ENCODE data around the gene MTHFD1L. TPM values are rescaled to one million over a fixed set of nuclear protein-coding genes. Genes with fewer than 3 reads are reported as not detected.
A peak's percentile ranks its signal among the peaks of the same experiment; 100 is the strongest.
"Not testable (repeated sequence)": the region's sequence is repeated elsewhere in the genome, so short reads cannot be mapped to it uniquely, and the experiment has no call there.

The MTHFD1L gene
- total and polyA plus RNA-seq, 4 donors = 7.6 to 34.9 (median 11.0) TPM

DNA sequence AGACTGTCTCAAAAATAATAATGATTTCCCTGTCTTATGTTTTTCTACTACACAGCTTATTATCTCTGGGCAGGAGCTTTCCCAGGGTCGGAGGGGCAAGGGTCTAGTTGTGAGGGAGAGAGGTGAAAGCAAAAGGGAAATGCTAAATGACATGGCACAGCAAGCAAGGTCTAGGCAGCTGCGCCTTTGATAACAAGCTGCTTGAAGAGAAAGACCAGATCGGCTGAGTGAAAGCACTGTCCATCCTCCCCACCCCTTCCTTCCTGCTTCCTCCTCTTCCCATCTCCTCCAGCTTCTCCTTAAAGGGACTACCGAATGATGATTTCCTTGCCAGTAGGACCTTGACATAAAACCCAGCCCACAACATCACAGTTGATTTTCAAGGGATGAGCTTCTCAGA lies 216.2 kb downstream of the MTHFD1L start:
- ATAC-seq (ENCODE audit: insufficient read depth, low FRiP score) (no peak), DNase-seq (peak in 1 of 3 donors; percentile 40)
- Histone ChIP-seq H3K4me3 (no peak overlapping the region), H3K27ac (ENCODE audit: low read depth in 1 of 2, low read length in 1 of 2) (no peak overlapping the region), H3K9ac (ENCODE audit: insufficient read depth in 1 of 2, low read length in 2 of 2) (no peak overlapping the region), H3K36me3 (ENCODE audit: control insufficient read depth in 4 of 4, insufficient read depth in 4 of 4, low read length in 4 of 4) (peaks cover 0 to 2% (median 0%) of the 10 kb centered on the region in 4 donors), H3K9me3 (ENCODE audit: control insufficient read depth in 4 of 4, insufficient read depth in 3 of 4, low read length in 3 of 4) (peaks cover 0 to 5% (median 0%) of the 10 kb centered on the region in 4 donors), H3K27me3 (ENCODE audit: control insufficient read depth in 3 of 3, insufficient read depth in 3 of 3, low read length in 2 of 3) (no peaks in the 10 kb centered on the region), H3K4me1 (ENCODE audit: control insufficient read depth in 5 of 5, insufficient read depth in 5 of 5, low read length in 5 of 5) (peaks cover 0 to 2% (median 0%) of the 10 kb centered on the region in 5 donors)
- 46 to 63% methylated on average over 4 of the region's 4 CpGs for WGBS, 2 donors
- TF ChIP-seq, protein P1, sequence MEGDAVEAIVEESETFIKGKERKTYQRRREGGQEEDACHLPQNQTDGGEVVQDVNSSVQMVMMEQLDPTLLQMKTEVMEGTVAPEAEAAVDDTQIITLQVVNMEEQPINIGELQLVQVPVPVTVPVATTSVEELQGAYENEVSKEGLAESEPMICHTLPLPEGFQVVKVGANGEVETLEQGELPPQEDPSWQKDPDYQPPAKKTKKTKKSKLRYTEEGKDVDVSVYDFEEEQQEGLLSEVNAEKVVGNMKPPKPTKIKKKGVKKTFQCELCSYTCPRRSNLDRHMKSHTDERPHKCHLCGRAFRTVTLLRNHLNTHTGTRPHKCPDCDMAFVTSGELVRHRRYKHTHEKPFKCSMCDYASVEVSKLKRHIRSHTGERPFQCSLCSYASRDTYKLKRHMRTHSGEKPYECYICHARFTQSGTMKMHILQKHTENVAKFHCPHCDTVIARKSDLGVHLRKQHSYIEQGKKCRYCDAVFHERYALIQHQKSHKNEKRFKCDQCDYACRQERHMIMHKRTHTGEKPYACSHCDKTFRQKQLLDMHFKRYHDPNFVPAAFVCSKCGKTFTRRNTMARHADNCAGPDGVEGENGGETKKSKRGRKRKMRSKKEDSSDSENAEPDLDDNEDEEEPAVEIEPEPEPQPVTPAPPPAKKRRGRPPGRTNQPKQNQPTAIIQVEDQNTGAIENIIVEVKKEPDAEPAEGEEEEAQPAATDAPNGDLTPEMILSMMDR (IDR thresholded peaks at IDR 0.05; ENCODE audit: control extremely low read depth, extremely low read depth) = no peak

DNA sequence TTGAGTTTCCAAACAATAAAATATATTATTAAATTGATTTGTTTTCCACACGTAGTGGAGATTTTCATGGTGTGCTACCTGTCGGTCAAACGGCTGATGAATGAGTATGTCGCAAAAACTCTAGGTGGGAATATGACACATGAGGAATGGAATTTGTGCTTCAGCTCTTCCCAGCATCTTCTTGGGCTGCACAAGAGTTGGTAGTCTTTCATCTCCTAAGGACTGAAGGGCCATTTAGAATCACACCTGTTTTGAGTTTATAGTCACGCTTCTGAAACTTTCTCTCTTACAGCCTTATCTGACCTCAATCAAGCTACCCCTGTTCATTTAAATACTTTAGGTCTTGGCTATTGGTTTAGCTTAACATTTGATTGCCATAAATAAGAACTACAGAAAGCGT lies 216.6 kb downstream of the MTHFD1L start:
- 89 to 97% methylated on average over 6 of the region's 6 CpGs for WGBS, 2 donors
- no peak overlapping the region for H3K27ac ChIP-seq (ENCODE audit: low read depth in 1 of 2, low read length in 1 of 2)
- H3K4me1 ChIP-seq (ENCODE audit: control insufficient read depth in 5 of 5, insufficient read depth in 5 of 5, low read length in 5 of 5) = peaks cover 0 to 2% (median 0%) of the 10 kb centered on the region in 5 donors
- H3K36me3 ChIP-seq (ENCODE audit: control insufficient read depth in 4 of 4, insufficient read depth in 4 of 4, low read length in 4 of 4) = peaks cover 0 to 2% (median 0%) of the 10 kb centered on the region in 4 donors
- H3K9ac ChIP-seq (ENCODE audit: insufficient read depth in 1 of 2, low read length in 2 of 2) = no peak overlapping the region
- DNase-seq (no peak), ATAC-seq (ENCODE audit: insufficient read depth, low FRiP score) (no peak)
- peaks cover 0 to 5% (median 0%) of the 10 kb centered on the region in 4 donors for H3K9me3 ChIP-seq (ENCODE audit: control insufficient read depth in 4 of 4, insufficient read depth in 3 of 4, low read length in 3 of 4)
- TF ChIP-seq, protein P1 (IDR thresholded peaks at IDR 0.05; ENCODE audit: control extremely low read depth, extremely low read depth) = no peak
- no peak overlapping the region for H3K4me3 ChIP-seq
- H3K27me3 ChIP-seq (ENCODE audit: control insufficient read depth in 3 of 3, insufficient read depth in 3 of 3, low read length in 2 of 3) = no peaks in the 10 kb centered on the region

DNA sequence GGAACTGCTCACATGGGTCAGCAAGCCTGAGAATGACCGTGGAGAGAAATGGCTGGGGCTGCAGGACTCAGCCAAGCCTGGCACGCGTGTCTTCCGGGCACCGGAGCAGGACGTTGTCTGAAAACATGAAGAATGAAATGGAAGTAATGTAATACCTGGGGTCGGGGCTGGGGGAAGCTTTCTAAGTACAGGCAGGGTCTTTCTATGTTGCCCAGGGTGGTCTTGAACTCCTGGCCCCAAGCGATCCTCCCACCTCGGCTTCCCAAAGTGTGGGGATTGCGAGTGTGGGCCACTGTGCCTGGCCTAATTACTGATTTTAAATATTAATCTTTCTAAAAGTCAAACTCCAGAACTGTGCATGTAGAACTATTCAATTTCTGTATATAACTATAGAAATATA lies 218.8 kb downstream of the MTHFD1L start:
- WGBS, 2 donors = 97 to 99% methylated on average over 10 of the region's 10 CpGs
- DNase-seq = no peak
- TF ChIP-seq, protein P1 (IDR thresholded peaks at IDR 0.05; ENCODE audit: control extremely low read depth, extremely low read depth) = no peak
- Histone ChIP-seq H3K27ac (ENCODE audit: low read depth in 1 of 2, low read length in 1 of 2) (no peak overlapping the region), H3K36me3 (ENCODE audit: control insufficient read depth in 4 of 4, insufficient read depth in 4 of 4, low read length in 4 of 4) (no peaks in the 10 kb centered on the region), H3K27me3 (ENCODE audit: control insufficient read depth in 3 of 3, insufficient read depth in 3 of 3, low read length in 2 of 3) (no peaks in the 10 kb centered on the region), H3K4me3 (no peak overlapping the region), H3K4me1 (ENCODE audit: control insufficient read depth in 5 of 5, insufficient read depth in 5 of 5, low read length in 5 of 5) (peaks cover 0 to 11% (median 3%) of the 10 kb centered on the region in 5 donors), H3K9me3 (ENCODE audit: control insufficient read depth in 4 of 4, insufficient read depth in 3 of 4, low read length in 3 of 4) (no peaks in the 10 kb centered on the region), H3K9ac (ENCODE audit: insufficient read depth in 1 of 2, low read length in 2 of 2) (no peak overlapping the region)
- no peak for ATAC-seq (ENCODE audit: insufficient read depth, low FRiP score)

DNA sequence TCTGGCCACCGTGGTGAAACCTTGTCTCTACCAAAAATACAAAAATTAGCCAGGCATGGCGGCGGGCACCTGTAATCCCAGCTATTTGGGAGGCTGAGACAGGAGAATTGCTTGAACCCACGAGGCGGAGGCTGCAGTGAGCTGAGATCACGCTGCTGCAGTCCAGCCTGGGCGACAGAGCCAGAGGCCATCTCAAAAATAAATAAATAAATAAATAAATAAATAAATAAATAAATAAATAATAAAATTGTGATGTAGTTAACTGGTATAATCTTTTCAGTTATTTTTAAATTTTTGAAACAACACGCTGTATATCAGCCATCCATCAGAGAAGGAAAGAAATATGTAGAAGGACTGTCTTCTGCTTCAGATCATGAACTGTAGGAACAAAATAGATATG lies 221.6 kb downstream of the MTHFD1L start:
- H3K27ac ChIP-seq (ENCODE audit: low read depth in 1 of 2, low read length in 1 of 2); H3K9ac ChIP-seq (ENCODE audit: insufficient read depth in 1 of 2, low read length in 2 of 2); DNase-seq; ATAC-seq (ENCODE audit: insufficient read depth, low FRiP score); H3K9me3 ChIP-seq (ENCODE audit: control insufficient read depth in 4 of 4, insufficient read depth in 3 of 4, low read length in 3 of 4); H3K4me3 ChIP-seq; H3K36me3 ChIP-seq (ENCODE audit: control insufficient read depth in 4 of 4, insufficient read depth in 4 of 4, low read length in 4 of 4); H3K27me3 ChIP-seq (ENCODE audit: control insufficient read depth in 3 of 3, insufficient read depth in 3 of 3, low read length in 2 of 3): not testable (repeated sequence)
- peaks cover 0 to 11% (median 3%) of the 10 kb centered on the region in 5 donors for H3K4me1 ChIP-seq (ENCODE audit: control insufficient read depth in 5 of 5, insufficient read depth in 5 of 5, low read length in 5 of 5)
- 90% methylated on average over 8 of the region's 8 CpGs for WGBS, 2 donors
